DMS153 (cell line): ENCODE results near the gene GRK2.
A peak's percentile ranks its signal among the peaks of the same experiment; 100 is the strongest.

Experiments
- DNase-seq: peaks from one replicate; lab custom pipeline; 2025; lab: John Stamatoyannopoulos, UW

The GRK2 gene

DNA sequence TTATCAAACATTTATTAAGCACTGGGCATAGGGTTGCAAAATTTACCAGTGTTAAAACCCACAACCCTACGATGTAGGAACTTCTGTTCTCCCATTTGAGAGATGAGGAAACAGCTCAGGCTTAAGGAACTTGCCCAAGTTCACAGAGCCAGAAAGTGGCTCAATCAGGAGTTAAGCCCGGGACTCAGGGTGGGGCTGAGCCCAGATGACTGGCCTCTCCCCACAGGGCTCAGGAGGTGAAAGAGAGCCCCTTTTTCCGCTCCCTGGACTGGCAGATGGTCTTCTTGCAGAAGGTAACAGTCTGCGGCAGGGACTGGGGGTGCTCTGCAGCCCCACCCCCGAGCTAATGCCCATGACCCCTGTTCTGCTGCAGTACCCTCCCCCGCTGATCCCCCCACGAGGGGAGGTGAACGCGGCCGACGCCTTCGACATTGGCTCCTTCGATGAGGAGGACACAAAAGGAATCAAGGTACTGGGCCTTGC, 17.2 kb downstream of the GRK2 start:
- no peak for DNase-seq

DNA sequence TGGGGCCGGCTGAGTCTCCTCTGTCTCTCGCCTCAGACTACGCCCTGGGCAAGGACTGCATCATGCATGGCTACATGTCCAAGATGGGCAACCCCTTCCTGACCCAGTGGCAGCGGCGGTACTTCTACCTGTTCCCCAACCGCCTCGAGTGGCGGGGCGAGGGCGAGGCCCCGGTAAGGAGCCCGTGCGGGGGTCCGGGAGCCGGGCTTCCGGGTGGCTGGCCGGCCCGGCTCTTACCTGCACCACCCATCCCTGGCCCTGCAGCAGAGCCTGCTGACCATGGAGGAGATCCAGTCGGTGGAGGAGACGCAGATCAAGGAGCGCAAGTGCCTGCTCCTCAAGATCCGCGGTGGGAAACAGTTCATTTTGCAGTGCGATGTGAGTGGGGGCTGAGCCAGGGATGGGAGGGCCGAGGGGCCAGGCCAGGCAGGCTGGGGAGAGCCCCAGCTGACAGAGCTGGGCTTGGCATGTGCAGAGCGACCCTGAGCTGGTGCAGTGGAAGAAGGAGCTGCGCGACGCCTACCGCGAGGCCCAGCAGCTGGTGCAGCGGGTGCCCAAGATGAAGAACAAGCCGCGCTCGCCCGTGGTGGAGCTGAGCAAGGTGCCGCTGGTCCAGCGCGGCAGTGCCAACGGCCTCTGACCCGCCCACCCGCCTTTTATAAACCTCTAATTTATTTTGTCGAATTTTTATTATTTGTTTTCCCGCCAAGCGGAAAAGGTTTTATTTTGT, 18.7 kb downstream of the GRK2 start:
- no peak for DNase-seq

DNA sequence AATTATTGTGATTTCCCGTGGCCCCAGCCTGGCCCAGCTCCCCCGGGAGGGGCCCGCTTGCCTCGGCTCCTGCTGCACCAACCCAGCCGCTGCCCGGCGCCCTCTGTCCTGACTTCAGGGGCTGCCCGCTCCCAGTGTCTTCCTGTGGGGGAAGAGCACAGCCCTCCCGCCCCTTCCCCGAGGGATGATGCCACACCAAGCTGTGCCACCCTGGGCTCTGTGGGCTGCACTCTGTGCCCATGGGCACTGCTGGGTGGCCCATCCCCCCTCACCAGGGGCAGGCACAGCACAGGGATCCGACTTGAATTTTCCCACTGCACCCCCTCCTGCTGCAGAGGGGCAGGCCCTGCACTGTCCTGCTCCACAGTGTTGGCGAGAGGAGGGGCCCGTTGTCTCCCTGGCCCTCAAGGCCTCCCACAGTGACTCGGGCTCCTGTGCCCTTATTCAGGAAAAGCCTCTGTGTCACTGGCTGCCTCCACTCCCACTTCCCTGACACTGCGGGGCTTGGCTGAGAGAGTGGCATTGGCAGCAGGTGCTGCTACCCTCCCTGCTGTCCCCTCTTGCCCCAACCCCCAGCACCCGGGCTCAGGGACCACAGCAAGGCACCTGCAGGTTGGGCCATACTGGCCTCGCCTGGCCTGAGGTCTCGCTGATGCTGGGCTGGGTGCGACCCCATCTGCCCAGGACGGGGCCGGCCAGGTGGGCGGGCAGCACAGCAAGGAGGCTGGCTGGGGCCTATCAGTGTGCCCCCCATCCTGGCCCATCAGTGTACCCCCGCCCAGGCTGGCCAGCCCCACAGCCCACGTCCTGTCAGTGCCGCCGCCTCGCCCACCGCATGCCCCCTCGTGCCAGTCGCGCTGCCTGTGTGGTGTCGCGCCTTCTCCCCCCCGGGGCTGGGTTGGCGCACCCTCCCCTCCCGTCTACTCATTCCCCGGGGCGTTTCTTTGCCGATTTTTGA, 19.5 kb downstream of the GRK2 start:
- DNase-seq = no peak

GRCh38 chr11:67286621-67287333, 20.5 kb downstream of the GRK2 start:
- no peak for DNase-seq

DNA sequence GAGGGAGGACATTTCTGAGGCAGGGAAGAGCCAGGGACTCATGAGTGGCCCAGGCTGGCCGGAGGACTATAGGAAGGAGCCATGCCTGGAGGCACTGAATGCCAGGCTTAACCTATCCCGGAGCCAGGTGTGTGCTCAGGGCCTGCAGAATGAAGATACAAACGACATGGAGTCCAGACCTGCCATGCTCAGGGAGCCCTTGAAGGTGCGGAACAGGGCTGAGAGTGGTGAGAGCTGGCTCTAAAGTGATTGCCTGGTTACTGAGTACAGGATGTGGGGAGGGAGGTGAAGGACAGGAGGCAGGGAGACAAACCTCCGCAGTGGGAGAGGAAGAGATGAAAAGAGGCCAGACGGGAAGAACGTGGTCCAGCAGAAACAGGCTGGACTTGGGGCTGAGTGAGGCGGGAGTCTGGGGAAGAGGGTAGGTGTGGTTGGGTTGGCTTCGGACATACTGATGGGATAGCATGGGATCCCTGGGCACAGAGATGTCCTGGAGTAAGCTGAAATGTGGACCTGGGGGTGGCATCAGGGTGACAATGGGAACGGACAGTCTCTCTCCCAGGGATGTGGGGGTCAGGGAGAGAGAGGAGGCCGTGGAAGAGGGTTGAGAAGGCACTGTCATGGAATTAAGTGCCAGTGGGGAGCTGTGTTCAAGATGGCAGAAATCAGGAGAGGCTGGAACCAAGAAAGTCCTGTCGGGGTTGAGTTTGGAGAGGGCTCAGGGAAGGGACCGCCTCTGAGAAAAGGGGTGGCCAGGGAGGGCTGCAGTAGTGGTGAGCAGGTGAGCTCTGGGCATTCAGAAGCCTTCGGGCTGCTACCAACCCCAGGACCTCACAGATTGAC, 21.3 kb downstream of the GRK2 start:
- DNase-seq = no peak

GRCh38 chr11:67288198-67288451, 21.9 kb downstream of the GRK2 start:
- no peak for DNase-seq

DNA sequence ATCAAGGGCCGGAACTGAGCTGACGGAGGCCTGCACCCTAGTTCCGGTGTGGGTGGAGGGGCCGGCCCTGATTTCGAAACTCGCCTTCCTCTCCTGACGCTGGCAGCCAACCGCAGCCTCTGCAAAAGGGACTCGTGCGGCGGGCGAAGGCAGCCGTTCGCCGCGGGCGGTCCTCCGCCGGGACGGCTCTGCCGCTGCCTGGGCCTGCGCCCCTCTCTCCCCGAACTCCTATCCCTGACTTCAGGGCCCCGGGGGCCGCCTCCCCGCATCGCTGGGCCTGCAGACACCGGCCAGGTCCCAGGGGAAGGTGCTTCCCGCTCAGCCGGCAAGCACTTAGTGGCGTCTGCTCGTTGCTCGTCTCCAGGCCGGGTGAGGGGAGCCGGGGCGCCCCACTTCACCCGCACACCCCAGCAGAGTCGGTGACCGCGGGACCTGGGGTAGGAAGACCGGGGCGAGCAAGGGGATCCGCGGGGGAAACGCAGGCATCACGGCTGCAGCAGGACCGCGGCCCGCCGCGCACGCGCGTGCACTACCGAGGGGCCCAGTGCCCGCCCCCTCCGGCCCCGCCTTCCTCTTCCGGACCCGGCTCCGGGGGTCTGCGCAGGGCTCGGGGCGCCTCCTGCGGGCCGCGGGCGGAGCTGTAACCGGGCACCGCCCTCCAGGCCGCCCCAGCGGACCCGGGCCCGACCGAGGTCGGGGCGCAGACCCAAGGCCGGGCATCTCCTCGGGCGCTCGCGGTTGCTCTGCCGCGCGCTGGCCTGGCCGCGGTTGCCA, 22.4 kb downstream of the GRK2 start:
- DNase-seq = peak; percentile 79

DNA sequence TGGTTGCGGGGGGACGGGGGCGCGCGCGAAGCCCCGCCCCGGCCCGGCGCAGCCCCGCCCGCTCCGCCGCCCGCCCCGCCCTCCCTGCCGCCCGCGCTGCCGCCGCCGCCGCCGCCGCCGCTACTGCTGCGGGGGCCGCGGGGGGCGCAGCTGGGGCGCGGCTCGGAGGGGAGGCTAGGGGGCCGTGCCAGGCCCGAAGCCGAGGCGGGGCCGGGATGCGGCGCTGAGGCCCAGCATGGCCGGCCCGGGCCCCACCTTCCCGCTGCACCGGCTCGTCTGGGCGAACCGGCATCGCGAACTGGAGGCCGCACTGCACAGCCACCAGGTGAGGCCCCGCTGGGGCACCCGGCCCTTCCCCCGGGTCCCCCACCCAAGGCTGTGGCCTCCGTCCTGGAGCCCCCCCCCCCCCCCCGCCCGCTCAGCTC, 23.0 kb downstream of the GRK2 start, which contains the start of gene ANKRD13D:
Gene ANKRD13D, plus strand, starts transcription at position 78 of the 425 bp plus-strand sequence. Its CDS starts 158 bp downstream, at position 236.
- DNase-seq = no peak

- DNase-seq = no peak
Observed at GRCh38 chr11:67289651-67290479, 23.6 kb downstream of the GRK2 start.

GRCh38 chr11:67290801-67291200, 24.5 kb downstream of the GRK2 start:
- DNase-seq = no peak

- no peak for DNase-seq
Observed at GRCh38 chr11:67291481-67292381, 25.5 kb downstream of the GRK2 start.

DNA sequence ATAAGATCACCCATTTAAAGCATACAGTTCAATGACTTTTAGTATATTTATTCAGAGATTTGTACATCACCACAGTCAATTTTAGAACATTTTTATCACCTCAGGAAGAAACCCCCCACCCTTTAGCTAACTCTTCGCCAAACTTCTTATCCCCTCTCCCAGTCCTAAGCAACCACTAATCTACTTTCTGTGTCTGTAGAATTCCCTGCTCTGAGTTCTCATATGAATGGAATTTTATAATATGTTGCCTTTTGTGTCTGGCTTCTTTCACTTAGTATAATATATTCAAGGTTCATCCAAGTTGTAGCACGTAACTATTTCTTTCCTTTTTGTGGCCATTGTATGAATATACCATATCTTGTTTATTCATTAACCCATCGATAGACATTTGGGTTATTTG, 26.4 kb downstream of the GRK2 start:
- no peak for DNase-seq

DNA sequence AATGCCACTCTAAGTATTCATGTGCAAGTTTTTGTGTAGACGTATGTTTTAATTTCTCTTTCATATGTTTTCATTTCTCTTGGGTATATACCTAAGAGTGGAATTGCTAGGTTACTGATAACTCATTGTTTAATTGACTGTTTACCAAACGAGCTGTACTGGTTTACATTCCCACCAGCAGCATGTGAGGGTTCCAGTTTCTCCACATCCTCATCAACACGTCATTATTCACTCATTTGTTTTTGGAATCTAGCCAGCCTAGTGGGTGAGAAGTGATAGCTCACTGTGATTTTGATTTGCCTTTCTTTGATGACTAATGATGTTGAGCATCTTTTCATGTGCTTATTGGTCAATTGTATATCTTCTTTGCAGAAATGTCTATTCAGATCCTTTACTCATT, 26.8 kb downstream of the GRK2 start:
- DNase-seq = no peak

GRCh38 chr11:67295846-67296245, 29.6 kb downstream of the GRK2 start:
- no peak for DNase-seq

DNA sequence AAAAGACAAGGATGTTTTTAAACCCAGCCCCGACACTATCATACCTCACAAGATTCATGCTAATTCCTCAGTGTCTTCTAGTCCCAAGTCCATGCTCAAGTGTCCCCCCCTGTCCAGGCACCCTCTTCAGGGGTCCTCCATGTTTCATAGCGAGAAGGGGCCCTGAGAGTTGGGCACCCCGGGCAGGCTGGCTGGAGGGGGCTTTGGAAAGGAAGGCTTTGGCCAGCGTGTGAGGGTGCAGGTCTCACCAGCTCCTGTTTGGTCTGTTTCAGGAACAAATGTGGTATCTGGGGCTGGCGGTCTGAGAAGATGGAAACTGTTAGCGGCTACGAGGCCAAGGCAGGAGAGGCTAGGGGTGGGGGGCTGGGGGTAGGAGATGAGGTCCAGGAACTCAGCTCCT, 32.5 kb downstream of the GRK2 start:
- DNase-seq = no peak

DNA sequence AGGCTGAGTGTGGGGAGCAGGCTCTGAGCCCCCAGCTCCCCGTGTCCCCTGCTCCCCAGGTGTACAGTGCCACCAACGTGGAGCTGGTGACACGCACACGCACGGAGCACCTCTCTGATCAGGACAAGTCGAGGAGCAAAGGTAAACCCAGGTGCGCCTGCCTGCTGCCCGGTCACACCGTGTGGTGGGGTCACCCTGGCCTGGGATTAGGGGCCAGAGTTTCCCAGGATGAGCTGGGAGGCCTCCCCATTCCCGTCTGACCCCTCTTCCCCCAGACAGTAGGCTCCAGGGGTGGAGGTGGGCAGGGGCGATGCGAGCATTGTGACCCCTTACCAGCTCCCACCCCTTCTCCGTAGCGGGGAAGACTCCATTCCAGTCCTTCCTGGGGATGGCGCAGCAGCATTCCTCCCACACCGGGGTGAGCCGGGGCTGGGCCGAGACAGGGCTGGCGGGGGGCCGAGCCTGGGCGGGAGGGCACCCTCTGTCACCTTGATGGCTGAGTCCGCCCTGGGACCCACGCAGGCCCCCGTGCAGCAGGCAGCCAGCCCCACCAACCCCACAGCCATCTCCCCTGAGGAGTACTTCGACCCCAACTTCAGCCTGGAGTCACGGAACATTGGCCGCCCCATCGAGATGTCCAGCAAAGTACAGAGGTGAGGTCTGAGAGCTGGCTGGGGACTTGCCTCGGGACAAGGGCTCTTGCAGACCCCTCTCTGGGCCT, 33.4 kb downstream of the GRK2 start:
- DNase-seq = no peak

DNA sequence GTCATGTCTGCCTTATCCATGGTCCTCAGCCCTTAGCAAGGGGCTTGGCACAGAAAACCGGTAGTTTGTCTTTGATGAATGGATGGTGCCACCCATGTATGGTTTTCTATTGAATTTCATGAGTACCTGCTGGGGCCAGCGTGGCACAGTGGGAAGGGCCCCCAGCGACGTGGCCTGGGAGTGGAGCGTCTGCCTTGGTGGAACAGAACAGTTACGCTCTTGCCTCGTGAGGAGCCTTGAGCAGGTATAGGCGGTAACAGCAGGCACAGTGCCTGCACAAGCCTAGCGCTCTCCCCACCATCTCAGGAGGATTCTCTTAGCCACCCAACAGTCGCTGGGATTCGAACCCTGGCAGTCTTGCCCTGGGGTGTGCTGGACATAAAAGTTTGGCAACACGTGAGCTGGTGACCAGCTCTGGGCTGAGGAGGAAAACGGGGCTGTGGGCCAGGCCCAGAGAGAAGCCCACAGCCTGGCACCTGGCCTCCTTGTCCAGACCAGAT, 34.0 kb downstream of the GRK2 start:
- DNase-seq = no peak

GRCh38 chr11:67300756-67301312, 34.6 kb downstream of the GRK2 start:
- no peak for DNase-seq
